Hypothalamus (tissue), 51 donors: ENCODE measurements around the gene STYK1.
"Not testable (repeated sequence)": the region's sequence is repeated elsewhere in the genome, so short reads cannot be mapped to it uniquely, and the experiment has no call there.

ENCODE experiments used
- DNase-seq, 51 donors: peaks; one replicate each; lab custom pipeline; 2025; lab: John Stamatoyannopoulos, UW

The STYK1 gene

GRCh38 chr12:10690906-10691305, 17.1 kb upstream of the STYK1 start:
- DNase-seq = no peak

- no peak for DNase-seq
Measured at GRCh38 chr12:10689146-10689545, 15.3 kb upstream of the STYK1 start.

- no peak for DNase-seq
Measured at GRCh38 chr12:10688042-10688441, 14.2 kb upstream of the STYK1 start.

- DNase-seq = no peak
Measured at GRCh38 chr12:10672231-10672868, 1.5 kb downstream of the STYK1 start.

GRCh38 chr12:10669533-10669932, 4.3 kb downstream of the STYK1 start:
- DNase-seq = no peak

GRCh38 chr12:10668526-10668925, 5.3 kb downstream of the STYK1 start:
- DNase-seq = no peak

GRCh38 chr12:10667581-10667980, 6.3 kb downstream of the STYK1 start:
- DNase-seq = no peak

GRCh38 chr12:10664499-10664898, 9.4 kb downstream of the STYK1 start:
- no peak for DNase-seq

- DNase-seq = no peak
Measured at GRCh38 chr12:10663869-10664268, 10.0 kb downstream of the STYK1 start.

- no peak for DNase-seq
Measured at GRCh38 chr12:10661338-10661737, 12.5 kb downstream of the STYK1 start.

- DNase-seq = no peak
Measured at GRCh38 chr12:10654003-10654402, 19.8 kb downstream of the STYK1 start.

- no peak for DNase-seq
Measured at GRCh38 chr12:10652192-10652591, 21.7 kb downstream of the STYK1 start.

GRCh38 chr12:10646576-10646975, 27.3 kb downstream of the STYK1 start:
- DNase-seq = not testable (repeated sequence)

GRCh38 chr12:10645910-10646309, 27.9 kb downstream of the STYK1 start:
- no peak for DNase-seq

- DNase-seq = no peak
Measured at GRCh38 chr12:10641735-10642500, 31.9 kb downstream of the STYK1 start.

- no peak for DNase-seq
Measured at GRCh38 chr12:10638728-10639127, 35.1 kb downstream of the STYK1 start.

GRCh38 chr12:10636611-10637010, 37.2 kb downstream of the STYK1 start:
- DNase-seq = no peak

- DNase-seq = no peak
Measured at GRCh38 chr12:10636124-10636523, 37.7 kb downstream of the STYK1 start.

GRCh38 chr12:10635306-10635705, 38.5 kb downstream of the STYK1 start:
- no peak for DNase-seq

GRCh38 chr12:10634427-10634826, 39.4 kb downstream of the STYK1 start:
- no peak for DNase-seq

- DNase-seq = no peak
Measured at GRCh38 chr12:10633541-10633940, 40.3 kb downstream of the STYK1 start.

GRCh38 chr12:10632226-10632625, 41.6 kb downstream of the STYK1 start:
- no peak for DNase-seq
